Panc1 (cell line): ENCODE data around the gene CREM. TPM values are rescaled to one million over a fixed set of nuclear protein-coding genes. Genes with fewer than 3 reads are reported as not detected.

ENCODE experiments used
- ATAC-seq: fragments of 200-7000 bp; cut with Tn5 transposase; 2 replicates; pipeline ENCODE4 v1.9.1; 2020; ENCODE audit warnings: mild to moderate bottlenecking, moderate library complexity
- BruUV-seq: library from RNA; stranded (reverse); fragments of 400-500 nt; replicated peaks from 2 replicates; lab custom pipeline; 2021; lab: Mats Ljungman, UMichigan
- CTCF ChIA-PET: fragments of 300-600 bp; sonication (Branson Sonifier 250); formaldehyde crosslinking; loops from one replicate; lab custom pipeline; 2022; ENCODE audit warnings: antibody characterized with exemption; lab: Charles Lee
- POLR2A ChIA-PET: fragments of 300-600 bp; sonication (Branson Sonifier 250); formaldehyde crosslinking; loops from one replicate; lab custom pipeline; 2022; ENCODE audit warnings: antibody characterized with exemption; lab: Charles Lee
- DNase-seq: peaks from one replicate; pipeline ENCODE4 v3.0.0-alpha.2; 2010; ENCODE audit warnings: low read depth, low spot score
- H3K27ac ChIP-seq: 2 replicates; pipeline ENCODE4 v1.5.1; 2011; ENCODE audit warnings: mild to moderate bottlenecking, low read length, inconsistent platforms
- H3K27me3 ChIP-seq: fragments of 200-500 bp; sonication (Bioruptor generic); 2 replicates; pipeline ENCODE4 v1.6.0; 2014; ENCODE audit warnings: low read length, inconsistent platforms; ENCODE audit not compliant: control insufficient read depth, insufficient read depth
- H3K36me3 ChIP-seq: fragments of 200-500 bp; sonication (Bioruptor generic); 2 replicates; pipeline ENCODE4 v1.5.1; 2014; ENCODE audit warnings: inconsistent platforms, mild to moderate bottlenecking, low read length, moderate library complexity; ENCODE audit not compliant: control insufficient read depth, insufficient read depth
- H3K4me1 ChIP-seq: 2 replicates; pipeline ENCODE4 v1.5.1; 2011; ENCODE audit warnings: inconsistent platforms, mild to moderate bottlenecking, low read length, moderate library complexity; ENCODE audit not compliant: control insufficient read depth, insufficient read depth
- H3K4me3 ChIP-seq, 2 experiments: 2 replicates each; pipeline ENCODE4 v1.5.1; 2011 to 2012; ENCODE audit warnings: low read depth in 2 of 2, low read length in 2 of 2, mild to moderate bottlenecking in 2 of 2, inconsistent platforms in 1 of 2, moderate library complexity in 1 of 2
- H3K9me3 ChIP-seq: fragments of 200-500 bp; sonication (Bioruptor generic); 2 replicates; pipeline ENCODE4 v1.5.1; 2014; ENCODE audit warnings: low read depth, mild to moderate bottlenecking, inconsistent platforms, low read length, moderate library complexity; ENCODE audit not compliant: control insufficient read depth, insufficient read depth
- POLR2AphosphoS5 ChIP-seq: IDR thresholded peaks from 2 replicates; pipeline ENCODE4 v1.6.1; 2012; ENCODE audit warnings: mild to moderate bottlenecking, low read depth, low read length, moderate library complexity
- SIN3A ChIP-seq: IDR thresholded peaks from 2 replicates; pipeline ENCODE4 v1.6.1; 2012; ENCODE audit warnings: low read depth, mild to moderate bottlenecking, low read length, moderate library complexity, borderline replicate concordance; ENCODE audit not compliant: insufficient read depth
- TCF7L2 ChIP-seq: IDR thresholded peaks from 2 replicates; pipeline ENCODE4 v1.6.1; 2011; ENCODE audit warnings: mild to moderate bottlenecking, low read depth, low read length, inconsistent platforms
- in situ Hi-C: cut with HindIII; loops from 2 replicates; pipeline ENCODE4 v1.10.0; 2016; ENCODE audit warnings: low sequenced_read_pairs, low pct_unique_long_range_greater_than_20kb
- intact Hi-C: fragments of 100-400 bp; cut with micrococcal nuclease; formaldehyde crosslinking; loops from one replicate; pipeline ENCODE4 v1.10.0; 2022; ENCODE audit not compliant: unreplicated experiment
- total RNA-seq: library from RNA; stranded (reverse); gene quantifications from one replicate; pipeline ENCODE4 v1.2.1, GENCODE V29; 2021; ENCODE audit not compliant: unreplicated experiment
- TF ChIP-seq, protein P1 (sequence below), 2 experiments: IDR thresholded peaks; 2 replicates each; pipeline ENCODE4 v1.6.1; 2011 to 2012; ENCODE audit warnings: low read depth in 2 of 2, control low read depth in 1 of 2, low read length in 1 of 2, mild to moderate bottlenecking in 1 of 2, moderate library complexity in 1 of 2; ENCODE audit not compliant: insufficient read depth in 1 of 2
- TF ChIP-seq, protein P2 (sequence below): fragments of 450-650 bp; IDR thresholded peaks from 2 replicates; pipeline ENCODE4 v1.5.1; 2017; ENCODE audit warnings: mild to moderate bottlenecking

The CREM gene
- total RNA-seq, 1 experiment from 2014 or later, result 13.7 TPM

DNA sequence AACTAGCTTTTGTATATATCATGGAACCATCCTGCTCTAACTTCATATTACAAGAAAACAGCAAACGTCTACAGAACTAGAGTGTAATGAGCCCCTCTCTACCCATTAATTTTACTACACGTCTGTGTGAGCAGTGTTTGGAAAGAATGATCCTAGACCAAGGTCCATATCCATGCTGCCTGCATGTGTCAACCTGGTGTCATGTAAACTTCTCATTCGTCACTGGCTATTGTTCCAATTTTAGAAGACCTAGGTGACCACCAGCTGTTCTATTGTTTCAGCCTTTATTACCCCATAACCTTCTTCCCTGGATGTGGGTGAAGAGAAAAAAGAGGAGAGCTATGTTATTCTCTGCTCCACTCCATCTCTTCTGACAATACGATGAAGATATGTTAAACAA, 77.1 kb downstream of the CREM start:
- Histone ChIP-seq H3K4me1 (no peaks in the 10 kb centered on the region), H3K27me3 (no peaks in the 10 kb centered on the region), H3K27ac (no peak overlapping the region), H3K9me3 (no peaks in the 10 kb centered on the region), H3K4me3 (no peak overlapping the region), H3K36me3 (no peaks in the 10 kb centered on the region)
- no peak for TF ChIP-seq SIN3A
- ChIA-PET CTCF (no interaction called here), POLR2A (interaction anchor here (0.7 kb wide), 1 partner anchor 8 kb away, joined by 14 read pairs; no protein-coding TSS in a partner anchor)
- in situ Hi-C loops (no loop called here), intact Hi-C loops (no loop called here)
- DNase-seq (no peak), ATAC-seq (no peak)
- BruUV-seq, result no TSS peak

DNA sequence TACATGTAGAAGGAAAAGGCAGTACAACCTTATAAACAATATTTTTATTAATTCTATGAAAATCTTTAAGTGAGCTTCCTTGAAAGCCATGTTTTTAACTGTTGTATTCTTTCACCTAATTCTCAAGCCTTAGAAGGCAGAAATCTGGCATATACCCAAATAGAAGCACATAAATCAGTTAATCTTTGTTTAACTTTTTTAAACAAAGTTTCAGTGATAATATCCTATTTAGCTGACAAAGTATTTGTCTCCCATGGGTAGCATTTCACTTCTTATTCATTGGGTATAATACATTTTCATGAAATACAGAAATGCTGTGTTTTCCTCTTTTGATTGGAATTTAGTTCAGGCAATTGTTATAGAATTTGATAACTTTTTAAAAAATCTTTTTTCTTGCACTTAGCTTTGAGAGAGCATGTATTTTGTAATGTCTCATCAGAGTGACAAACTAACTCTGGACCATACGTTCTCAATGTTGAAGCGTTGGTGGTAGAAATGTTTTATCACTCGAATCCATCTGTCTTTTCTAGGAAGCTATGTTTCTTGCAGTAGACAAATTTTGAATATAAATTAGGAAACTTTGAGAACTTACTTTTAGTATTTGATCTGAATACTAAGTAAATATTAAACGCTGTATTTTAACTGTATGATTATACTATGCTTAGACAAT, 78.1 kb downstream of the CREM start:
- no peaks in the 10 kb centered on the region for H3K9me3 ChIP-seq
- ChIA-PET POLR2A (no interaction called here), CTCF (no interaction called here)
- no peaks in the 10 kb centered on the region for H3K4me1 ChIP-seq
- no peaks in the 10 kb centered on the region for H3K27me3 ChIP-seq
- intact Hi-C loops, result no loop called here
- DNase-seq, result no peak
- ATAC-seq, result no peak
- no TSS peak for BruUV-seq
- H3K27ac ChIP-seq, result no peak overlapping the region
- no peak for TF ChIP-seq TCF7L2
- TF ChIP-seq, protein P1, sequence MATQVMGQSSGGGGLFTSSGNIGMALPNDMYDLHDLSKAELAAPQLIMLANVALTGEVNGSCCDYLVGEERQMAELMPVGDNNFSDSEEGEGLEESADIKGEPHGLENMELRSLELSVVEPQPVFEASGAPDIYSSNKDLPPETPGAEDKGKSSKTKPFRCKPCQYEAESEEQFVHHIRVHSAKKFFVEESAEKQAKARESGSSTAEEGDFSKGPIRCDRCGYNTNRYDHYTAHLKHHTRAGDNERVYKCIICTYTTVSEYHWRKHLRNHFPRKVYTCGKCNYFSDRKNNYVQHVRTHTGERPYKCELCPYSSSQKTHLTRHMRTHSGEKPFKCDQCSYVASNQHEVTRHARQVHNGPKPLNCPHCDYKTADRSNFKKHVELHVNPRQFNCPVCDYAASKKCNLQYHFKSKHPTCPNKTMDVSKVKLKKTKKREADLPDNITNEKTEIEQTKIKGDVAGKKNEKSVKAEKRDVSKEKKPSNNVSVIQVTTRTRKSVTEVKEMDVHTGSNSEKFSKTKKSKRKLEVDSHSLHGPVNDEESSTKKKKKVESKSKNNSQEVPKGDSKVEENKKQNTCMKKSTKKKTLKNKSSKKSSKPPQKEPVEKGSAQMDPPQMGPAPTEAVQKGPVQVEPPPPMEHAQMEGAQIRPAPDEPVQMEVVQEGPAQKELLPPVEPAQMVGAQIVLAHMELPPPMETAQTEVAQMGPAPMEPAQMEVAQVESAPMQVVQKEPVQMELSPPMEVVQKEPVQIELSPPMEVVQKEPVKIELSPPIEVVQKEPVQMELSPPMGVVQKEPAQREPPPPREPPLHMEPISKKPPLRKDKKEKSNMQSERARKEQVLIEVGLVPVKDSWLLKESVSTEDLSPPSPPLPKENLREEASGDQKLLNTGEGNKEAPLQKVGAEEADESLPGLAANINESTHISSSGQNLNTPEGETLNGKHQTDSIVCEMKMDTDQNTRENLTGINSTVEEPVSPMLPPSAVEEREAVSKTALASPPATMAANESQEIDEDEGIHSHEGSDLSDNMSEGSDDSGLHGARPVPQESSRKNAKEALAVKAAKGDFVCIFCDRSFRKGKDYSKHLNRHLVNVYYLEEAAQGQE (IDR thresholded peaks at IDR 0.05; ENCODE audit: insufficient read depth in 1 of 2, low read depth in 2 of 2, low read length in 1 of 2), result no peak
- TF ChIP-seq, protein P2, sequence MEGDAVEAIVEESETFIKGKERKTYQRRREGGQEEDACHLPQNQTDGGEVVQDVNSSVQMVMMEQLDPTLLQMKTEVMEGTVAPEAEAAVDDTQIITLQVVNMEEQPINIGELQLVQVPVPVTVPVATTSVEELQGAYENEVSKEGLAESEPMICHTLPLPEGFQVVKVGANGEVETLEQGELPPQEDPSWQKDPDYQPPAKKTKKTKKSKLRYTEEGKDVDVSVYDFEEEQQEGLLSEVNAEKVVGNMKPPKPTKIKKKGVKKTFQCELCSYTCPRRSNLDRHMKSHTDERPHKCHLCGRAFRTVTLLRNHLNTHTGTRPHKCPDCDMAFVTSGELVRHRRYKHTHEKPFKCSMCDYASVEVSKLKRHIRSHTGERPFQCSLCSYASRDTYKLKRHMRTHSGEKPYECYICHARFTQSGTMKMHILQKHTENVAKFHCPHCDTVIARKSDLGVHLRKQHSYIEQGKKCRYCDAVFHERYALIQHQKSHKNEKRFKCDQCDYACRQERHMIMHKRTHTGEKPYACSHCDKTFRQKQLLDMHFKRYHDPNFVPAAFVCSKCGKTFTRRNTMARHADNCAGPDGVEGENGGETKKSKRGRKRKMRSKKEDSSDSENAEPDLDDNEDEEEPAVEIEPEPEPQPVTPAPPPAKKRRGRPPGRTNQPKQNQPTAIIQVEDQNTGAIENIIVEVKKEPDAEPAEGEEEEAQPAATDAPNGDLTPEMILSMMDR, result no peak
- no peak for TF ChIP-seq POLR2AphosphoS5
- no peak for TF ChIP-seq SIN3A
- in situ Hi-C loops, result no loop called here
- H3K4me3 ChIP-seq, result no peak overlapping the region
- H3K36me3 ChIP-seq, result no peaks in the 10 kb centered on the region

DNA sequence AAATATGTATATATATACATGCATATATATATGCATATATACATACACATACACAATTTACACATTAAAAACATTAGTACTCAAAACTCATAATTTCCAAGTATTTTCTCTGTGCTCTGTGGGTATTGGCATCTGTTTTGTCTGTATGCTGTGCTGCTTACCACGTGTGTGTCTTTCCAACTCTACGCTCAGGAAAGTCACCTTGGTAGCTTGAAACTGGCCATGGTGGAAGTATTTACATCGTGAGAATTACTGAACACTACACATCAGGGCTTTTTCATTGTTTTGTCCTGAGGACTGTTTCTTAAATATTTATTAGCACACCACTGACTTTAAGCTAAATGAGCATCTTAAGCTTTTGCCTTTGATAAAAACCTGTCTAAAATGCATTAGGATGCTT, 79.6 kb downstream of the CREM start:
- Histone ChIP-seq H3K9me3 (no peaks in the 10 kb centered on the region), H3K27me3 (no peaks in the 10 kb centered on the region), H3K4me1 (no peaks in the 10 kb centered on the region), H3K4me3 (no peak overlapping the region), H3K36me3 (no peaks in the 10 kb centered on the region), H3K27ac (no peak overlapping the region)
- intact Hi-C loops (no loop called here), in situ Hi-C loops (no loop called here)
- ChIA-PET POLR2A (interaction anchor here (0.7 kb wide), 1 partner anchor 43 kb away, joined by 4 read pairs; no protein-coding TSS in a partner anchor), CTCF (no interaction called here)
- BruUV-seq, result no TSS peak
- no peak for DNase-seq
- ATAC-seq, result no peak
- TF ChIP-seq, protein P1 (IDR thresholded peaks at IDR 0.05; ENCODE audit: insufficient read depth in 1 of 2, low read depth in 2 of 2, low read length in 1 of 2), result no peak
- TF ChIP-seq SIN3A, result no peak
- TF ChIP-seq POLR2AphosphoS5, result no peak
- TF ChIP-seq TCF7L2, result no peak
- TF ChIP-seq, protein P2, result no peak
